ENCODE results near the gene TGM6. TPM values are rescaled to one million over a fixed set of nuclear protein-coding genes. Genes with fewer than 3 reads are reported as not detected.

The TGM6 gene
- polyA plus RNA-seq, 1 donor, result not detected

Other genes starting within 250 kb of the TGM6 start
- 0.25 TPM for gene TGM3, start 84.9 kb upstream of the TGM6 start, polyA plus RNA-seq (ENCODE audit: insufficient read length)
- gene SNRPB, start 89.9 kb downstream of the TGM6 start, polyA plus RNA-seq (ENCODE audit: insufficient read length), result 86.8 TPM
- gene ZNF343, start 128.0 kb downstream of the TGM6 start, polyA plus RNA-seq (ENCODE audit: insufficient read length), result 10.5 TPM
- gene TMC2, start 155.7 kb downstream of the TGM6 start, polyA plus RNA-seq (ENCODE audit: insufficient read length), result 0.10 TPM